Left lung (tissue), 10 donors: Measurements from ENCODE around the gene RIPOR1. TPM values are rescaled to one million over a fixed set of nuclear protein-coding genes. Genes with fewer than 3 reads are reported as not detected.
"Not testable (repeated sequence)": the region's sequence is repeated elsewhere in the genome, so short reads cannot be mapped to it uniquely, and the experiment has no call there.

Experiments used
- ATAC-seq: fragments of 200-7000 bp; cut with Tn5 transposase; one replicate; pipeline ENCODE4 v1.9.1; 2020; ENCODE audit warnings: moderate library complexity
- DNase-seq, 4 donors: peaks; one replicate each; pipeline ENCODE4 v3.0.0-alpha.2; 2013 to 2020
- H3K27ac ChIP-seq, 2 donors: fragments of 200-600 bp; sonication (generic) in 1 of 2; one replicate each; pipeline versions ENCODE4 v1.5.0 to v1.8.0; 2020 to 2021
- H3K27me3 ChIP-seq, 2 donors: fragments of 200-600 bp; sonication (generic) in 1 of 2; one replicate each; pipeline versions ENCODE4 v1.5.0 to v1.8.0; 2020 to 2021
- H3K36me3 ChIP-seq, 2 donors: fragments of 200-600 bp; sonication (generic) in 1 of 2; one replicate each; pipeline versions ENCODE4 v1.5.0 to v1.8.0; 2020 to 2021
- H3K4me1 ChIP-seq, 2 donors: fragments of 200-600 bp; one replicate each; pipeline ENCODE4 v1.8.0; 2021
- H3K4me3 ChIP-seq, 2 donors: fragments of 200-600 bp; sonication (generic) in 1 of 2; one replicate each; pipeline versions ENCODE4 v1.5.0 to v1.8.0; 2020 to 2021; ENCODE audit warnings: mild to moderate bottlenecking in 1 of 2
- H3K9me3 ChIP-seq, 2 donors: fragments of 200-600 bp; sonication (generic) in 1 of 2; one replicate each; pipeline versions ENCODE4 v1.5.0 to v1.8.0; 2020 to 2021
- CTCF ChIP-seq, 2 donors: fragments of 200-600 bp; sonication (generic) in 1 of 2; IDR thresholded peaks; one replicate each; pipeline versions ENCODE4 v1.5.0 to v1.8.0; 2021; ENCODE audit warnings: antibody characterized with exemption in 2 of 2
- intact Hi-C, 2 donors: fragments of 100-400 bp; cut with DNase I; formaldehyde crosslinking; loops; one replicate each; pipeline versions ENCODE4 v1.11.2 to v1.14.2; 2022
- polyA plus RNA-seq, 6 donors: library from polyadenylated mRNA; unstranded; fragments of 120-200 nt; gene quantifications; one replicate each; pipeline ENCODE4 v1.2.1, GENCODE V29; 2013; ENCODE audit not compliant: insufficient read length in 6 of 6
- total RNA-seq, 2 donors: library from RNA; stranded (reverse); fragmentation: NEBNext Ultra II Directional; extraction: Animal tissue kit (Norgen Biotek cat#: 25700); gene quantifications; one replicate each; pipeline ENCODE4 v1.2.1, GENCODE V29; 2021
- donor health status: DM: no; HTN: yes; CAD: no.
- donor health status: DM: no; HTN: no; CAD: no.

The RIPOR1 gene
- total and polyA plus RNA-seq, 8 donors = 52.8 to 123 (median 65.7) TPM

- ATAC-seq = peak; percentile 81
- peaks cover 6 to 68% of the 10 kb centered on the region in 2 donors for H3K4me1 ChIP-seq
Measured at GRCh38 chr16:67530013-67530939, 1.6 kb downstream of the RIPOR1 start.

GRCh38 chr16:67531247-67531646 lies 2.6 kb downstream of the RIPOR1 start:
- H3K27ac ChIP-seq = peak overlapping the region; percentile 90 to 91
- H3K36me3 ChIP-seq = no peaks in the 10 kb centered on the region
- intact Hi-C loops = no loop called here
- ATAC-seq (peak; percentile 3), DNase-seq (no peak)
- no peaks in the 10 kb centered on the region for H3K27me3 ChIP-seq
- H3K4me1 ChIP-seq = peaks cover 6 to 78% of the 10 kb centered on the region in 2 donors
- no peaks in the 10 kb centered on the region for H3K9me3 ChIP-seq
- no peak for TF ChIP-seq CTCF (IDR thresholded peaks at IDR 0.05)
- H3K4me3 ChIP-seq = peak overlapping the region in 1 of 2 donors; percentile 91

More at GRCh38 chr16:67530013-67530939, 1.6 kb downstream of the RIPOR1 start:
- no peaks in the 10 kb centered on the region for H3K36me3 ChIP-seq
- peak overlapping the region; percentile 91 to 97 for H3K4me3 ChIP-seq
- no peak for TF ChIP-seq CTCF (IDR thresholded peaks at IDR 0.05)
- H3K9me3 ChIP-seq = no peaks in the 10 kb centered on the region
- H3K27ac ChIP-seq = peak overlapping the region; percentile 90 to 91
- intact Hi-C loops = no loop called here
- peak; percentile 49 to 91 (median 82) for DNase-seq
- no peaks in the 10 kb centered on the region for H3K27me3 ChIP-seq

- H3K27ac ChIP-seq = no peak overlapping the region
- ATAC-seq = no peak
- peaks cover 6 to 90% of the 10 kb centered on the region in 2 donors for H3K4me1 ChIP-seq
- H3K36me3 ChIP-seq = no peaks in the 10 kb centered on the region
- no peak for DNase-seq
- H3K4me3 ChIP-seq = no peak overlapping the region
- peaks cover 0 to 10% of the 10 kb centered on the region in 2 donors for H3K27me3 ChIP-seq
- no peak for TF ChIP-seq CTCF (IDR thresholded peaks at IDR 0.05)
- intact Hi-C loops = no loop called here
- no peaks in the 10 kb centered on the region for H3K9me3 ChIP-seq
Measured at GRCh38 chr16:67533024-67533560, 4.5 kb downstream of the RIPOR1 start.

GRCh38 chr16:67533987-67534386 lies 5.4 kb downstream of the RIPOR1 start:
- intact Hi-C loops, H3K4me3 ChIP-seq, H3K36me3 ChIP-seq, DNase-seq, H3K27ac ChIP-seq, ATAC-seq, H3K9me3 ChIP-seq: not testable (repeated sequence)
- Histone ChIP-seq H3K4me1 (peaks cover 6 to 93% of the 10 kb centered on the region in 2 donors), H3K27me3 (peaks cover 0 to 13% of the 10 kb centered on the region in 2 donors)

- ATAC-seq (no peak), DNase-seq (no peak)
- Histone ChIP-seq H3K9me3 (no peaks in the 10 kb centered on the region), H3K27ac (no peak overlapping the region), H3K36me3 (peaks cover 0 to 10% of the 10 kb centered on the region in 2 donors), H3K4me3 (no peak overlapping the region), H3K27me3 (peaks cover 0 to 13% of the 10 kb centered on the region in 2 donors), H3K4me1 (peaks cover 6 to 93% of the 10 kb centered on the region in 2 donors)
- intact Hi-C loops = no loop called here
- TF ChIP-seq CTCF (IDR thresholded peaks at IDR 0.05) = no peak
Measured at GRCh38 chr16:67534431-67534830, 5.8 kb downstream of the RIPOR1 start.
